GM19455 (cell line): ENCODE data around the gene DMKN.

ENCODE experiments used
- ATAC-seq: cut with Tn5 transposase; IDR thresholded peaks from one replicate; pipeline ENCODE4 v1.9.1; 2021; ENCODE audit not compliant: unreplicated experiment

The DMKN gene

GRCh38 chr19:35528218-35529038 is 15.0 kb upstream of the DMKN start, which contains the start of gene SBSN:
SBSN (minus strand) TSS chr19:35528311; CDS start chr19:35528281, 30 bp downstream.
- ATAC-seq = no peak

- ATAC-seq = no peak
Measured at GRCh38 chr19:35525873-35526272, 12.4 kb upstream of the DMKN start.

DNA sequence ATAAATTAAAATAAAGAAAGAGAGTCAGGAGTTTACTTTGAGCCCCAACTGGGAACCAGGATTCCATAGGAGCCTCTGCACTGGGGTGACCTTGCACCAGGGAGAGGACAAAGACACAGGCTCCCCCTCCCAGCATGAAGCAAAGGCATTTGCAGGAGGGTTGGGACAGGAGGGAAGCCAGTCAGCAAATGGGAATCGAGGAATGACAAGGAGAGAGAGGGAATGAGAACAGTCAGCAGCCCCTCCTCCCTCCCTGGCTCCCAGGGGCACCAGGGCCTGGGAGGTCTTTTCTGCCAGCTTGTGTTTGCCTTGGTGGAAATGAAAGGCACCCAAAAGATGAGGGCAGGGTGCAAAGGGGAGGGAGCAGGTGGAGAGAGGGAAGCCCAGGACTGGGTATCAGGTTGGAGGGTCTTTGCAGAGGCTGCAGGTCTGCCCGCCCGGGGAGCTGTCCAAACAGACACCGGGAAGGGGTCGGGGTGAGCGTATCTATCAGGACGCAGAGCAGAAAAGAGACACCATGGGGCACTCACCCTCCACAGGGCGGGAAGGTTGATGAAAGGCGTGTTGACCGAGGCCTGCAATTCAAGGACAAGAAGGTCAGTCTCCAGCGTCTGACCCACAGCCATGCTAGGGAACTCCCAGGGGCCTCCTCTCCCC is 10.9 kb upstream of the DMKN start:
- no peak for ATAC-seq

GRCh38 chr19:35522745-35523327 is 9.4 kb upstream of the DMKN start:
- ATAC-seq = no peak

DNA sequence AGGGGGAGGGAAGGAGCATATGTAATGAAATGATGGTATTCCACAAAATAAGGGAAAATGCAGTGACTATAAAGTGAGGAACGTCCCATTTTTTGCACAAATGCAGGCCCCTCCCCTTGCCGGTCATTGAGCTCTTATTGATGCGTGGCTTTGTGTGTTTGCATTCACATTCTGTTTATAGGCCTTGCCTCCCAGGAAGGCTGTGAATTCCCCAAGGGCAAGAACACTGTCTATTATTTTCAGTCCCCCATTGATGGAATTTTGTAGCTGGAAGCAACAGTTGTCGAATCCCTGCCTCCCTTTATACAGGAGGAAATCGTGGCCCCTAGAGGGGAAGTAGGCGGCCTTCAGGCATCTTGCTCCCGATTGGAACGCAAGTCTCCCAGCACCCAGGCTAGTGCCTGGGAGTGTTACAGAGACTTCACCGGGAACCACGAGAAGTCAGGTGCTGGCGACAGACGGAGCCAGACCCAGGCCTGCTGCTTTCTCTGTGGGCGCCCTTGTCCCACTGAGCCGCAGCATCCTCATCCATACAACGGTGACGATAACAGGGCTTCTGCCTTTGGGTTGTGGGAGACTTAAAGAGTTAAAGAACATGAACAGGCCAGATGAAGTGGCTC is 7.8 kb upstream of the DMKN start:
- ATAC-seq = no peak

- no peak for ATAC-seq
Measured at GRCh38 chr19:35519291-35519690, 5.8 kb upstream of the DMKN start.

GRCh38 chr19:35518313-35518712 is 4.9 kb upstream of the DMKN start:
- ATAC-seq = no peak

DNA sequence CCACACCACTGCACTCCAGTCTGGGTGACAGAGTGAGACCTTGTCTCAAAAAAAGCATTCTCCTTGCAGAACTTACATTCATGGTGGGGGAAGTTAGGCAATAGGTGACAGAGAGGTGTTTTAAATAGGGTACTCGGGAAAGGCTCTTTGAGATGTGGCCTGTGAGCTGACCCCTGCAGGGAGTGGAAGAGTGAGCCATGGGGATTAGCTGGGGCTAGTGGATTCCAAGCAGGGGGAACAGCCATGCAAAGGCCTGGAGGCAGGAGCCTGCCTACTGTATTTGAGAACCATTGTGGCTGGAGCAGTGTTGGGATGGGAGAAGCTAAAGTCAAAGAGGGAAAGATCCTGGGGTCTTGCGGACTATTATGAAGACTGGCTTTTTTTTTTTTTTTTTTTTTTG is 3.9 kb upstream of the DMKN start:
- no peak for ATAC-seq

GRCh38 chr19:35516310-35516709 is 2.9 kb upstream of the DMKN start:
- ATAC-seq = no peak

GRCh38 chr19:35514282-35514809 is 897 bp upstream of the DMKN start:
- no peak for ATAC-seq

GRCh38 chr19:35512831-35513627 is 420 bp downstream of the DMKN start:
- no peak for ATAC-seq

- no peak for ATAC-seq
Measured at GRCh38 chr19:35511337-35511736, 2.1 kb downstream of the DMKN start.

GRCh38 chr19:35510626-35510964 is 2.9 kb downstream of the DMKN start:
- no peak for ATAC-seq

- no peak for ATAC-seq
Measured at GRCh38 chr19:35509861-35510625, 3.4 kb downstream of the DMKN start.

- no peak for ATAC-seq
Measured at GRCh38 chr19:35509018-35509652, 4.3 kb downstream of the DMKN start.

DNA sequence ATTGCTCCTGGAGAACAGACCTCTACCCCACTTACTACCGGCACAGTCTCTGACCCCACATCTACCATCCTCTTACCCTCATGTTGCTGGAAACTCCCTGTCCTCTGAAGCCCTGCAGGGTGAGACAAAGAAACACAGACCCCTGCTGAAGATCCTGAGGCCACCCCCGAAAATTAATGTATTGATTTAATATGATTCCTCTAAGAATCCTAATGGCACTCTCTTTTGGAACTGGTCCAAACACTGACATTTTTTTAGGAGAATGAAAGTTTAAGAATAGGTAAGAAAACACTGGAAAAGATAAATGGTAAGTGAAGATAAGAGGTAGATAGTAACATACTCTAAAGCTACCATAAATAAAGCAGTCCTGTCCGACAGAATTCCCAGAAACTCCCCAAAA is 5.3 kb downstream of the DMKN start:
- ATAC-seq = no peak

DNA sequence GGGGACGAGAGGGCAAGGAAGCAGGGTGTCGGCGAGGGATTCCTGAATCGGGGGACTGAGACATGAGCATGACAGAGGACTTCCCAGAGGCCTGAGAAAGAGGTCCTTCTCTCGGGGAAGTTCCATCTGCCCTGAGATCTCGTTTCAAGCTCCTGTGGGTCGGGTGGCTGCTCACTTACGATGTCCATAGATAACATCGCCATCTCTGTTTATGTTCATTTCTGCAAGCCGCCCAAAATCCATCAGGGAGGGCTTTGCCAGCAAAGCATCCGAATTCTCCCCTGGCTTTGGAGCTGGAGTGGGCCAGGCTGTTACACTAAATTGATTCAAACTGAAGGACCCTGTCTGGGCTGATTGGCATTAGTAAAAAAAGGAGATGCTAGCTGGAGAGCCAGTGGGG is 5.9 kb downstream of the DMKN start:
- ATAC-seq = no peak

DNA sequence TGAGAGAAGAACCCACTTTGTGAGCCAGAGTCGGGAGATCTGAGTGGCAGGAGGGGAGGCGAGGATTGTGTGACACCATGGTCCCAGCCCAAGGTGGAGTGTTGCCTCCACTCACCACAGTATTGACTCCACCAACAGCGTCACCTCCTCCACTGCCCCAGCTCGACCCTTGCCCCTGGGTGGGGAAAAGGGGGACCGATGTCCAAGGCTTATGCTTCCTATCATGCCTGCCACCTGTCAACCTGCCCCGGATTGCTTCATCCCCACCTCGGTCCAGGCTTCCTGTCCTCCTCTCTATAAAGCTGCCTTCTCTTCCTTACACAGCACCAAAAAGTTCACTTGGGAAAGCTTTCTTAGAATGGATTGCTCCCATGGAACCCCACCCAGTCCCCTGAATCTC is 7.4 kb downstream of the DMKN start:
- ATAC-seq = no peak

- ATAC-seq = no peak
Measured at GRCh38 chr19:35502751-35503150, 10.7 kb downstream of the DMKN start.

DNA sequence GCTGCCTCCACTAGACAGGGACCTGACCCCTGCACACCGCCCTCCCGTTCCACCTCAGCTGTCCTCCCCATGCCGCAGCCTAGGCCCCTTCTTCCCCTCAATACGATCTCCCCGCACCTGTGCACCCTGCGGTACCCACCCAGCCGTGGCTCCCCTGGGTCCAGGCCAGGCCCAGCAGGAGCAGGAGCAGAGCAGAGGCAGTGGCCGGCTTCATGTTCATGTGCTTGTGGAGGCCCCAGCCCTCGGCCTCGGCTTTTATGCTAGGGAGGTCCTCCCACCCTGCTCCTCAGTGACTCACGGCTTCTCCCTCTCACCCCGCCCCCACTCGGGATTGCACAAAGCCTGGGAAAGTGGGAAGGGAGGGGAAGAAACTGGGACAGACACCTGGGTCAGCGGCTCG is 11.8 kb downstream of the DMKN start:
- ATAC-seq = no peak
